Measurements from ENCODE around the gene CCDC180. TPM values are rescaled to one million over a fixed set of nuclear protein-coding genes. Genes with fewer than 3 reads are reported as not detected.
"Not testable (repeated sequence)": the region's sequence is repeated elsewhere in the genome, so short reads cannot be mapped to it uniquely, and the experiment has no call there.

The CCDC180 gene
- 0.83 and 2.4 TPM in 2 replicates for total RNA-seq

GRCh38 chr9:97307500-97308163 lies at the start of gene CCDC180:
CCDC180 (plus strand) TSS chr9:97307659; CDS start chr9:97308064, 405 bp downstream.
- H3K9me3 Mint-ChIP-seq = no peaks in the 10 kb centered on the region
- H3K4me1 Mint-ChIP-seq (ENCODE audit: low read depth) = no peaks in the 10 kb centered on the region
- no peak within 1 kb of the TSS for H3K27ac Mint-ChIP-seq
- no peaks in the 10 kb centered on the region for H3K36me3 Mint-ChIP-seq (ENCODE audit: low read depth)
- H3K27me3 Mint-ChIP-seq (ENCODE audit: insufficient read depth) = no peaks in the 10 kb centered on the region
- H3K4me3 Mint-ChIP-seq = no peak within 1 kb of the TSS
- intact Hi-C loops (cut with micrococcal nuclease) = no loop called here
- no peak for DNase-seq (ENCODE audit: low spot score)

DNA sequence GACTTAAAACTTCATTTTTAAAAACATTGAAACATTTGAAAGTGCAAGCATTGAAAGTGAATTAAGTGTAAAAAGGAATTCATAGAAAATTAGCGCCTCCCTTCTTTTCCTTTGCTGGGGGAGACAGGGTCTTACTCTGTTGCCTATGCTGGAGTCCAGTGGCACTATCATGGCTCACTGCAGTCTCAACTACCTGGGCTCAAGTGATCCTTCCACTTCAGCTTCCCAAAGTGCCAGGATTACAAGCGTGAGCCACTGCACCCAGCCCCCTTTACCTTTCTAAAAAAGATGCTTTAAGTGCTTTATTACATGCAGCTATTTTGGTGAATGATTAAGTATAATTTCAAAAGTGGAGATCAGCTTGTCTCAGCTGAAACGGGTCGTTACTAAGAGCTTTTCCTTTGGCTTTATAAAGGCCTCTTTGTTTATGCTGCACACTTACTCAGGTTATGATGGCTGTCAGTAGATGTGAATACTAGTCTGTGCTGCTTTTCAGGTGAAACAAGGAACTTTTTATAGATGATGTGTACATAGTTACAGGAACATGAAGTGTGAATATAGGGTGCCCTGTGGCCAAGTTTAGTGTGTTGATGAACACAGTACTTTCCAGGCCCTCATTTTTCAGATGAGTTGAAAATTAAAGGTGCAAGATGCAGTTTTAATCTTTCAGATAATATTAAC lies 47.5 kb upstream of the CCDC180 start:
- intact Hi-C loops (cut with micrococcal nuclease); H3K4me3 Mint-ChIP-seq; H3K27me3 Mint-ChIP-seq (ENCODE audit: insufficient read depth); H3K36me3 Mint-ChIP-seq (ENCODE audit: low read depth); H3K4me1 Mint-ChIP-seq (ENCODE audit: low read depth); DNase-seq (ENCODE audit: low spot score); H3K9me3 Mint-ChIP-seq; H3K27ac Mint-ChIP-seq: not testable (repeated sequence)

GRCh38 chr9:97271292-97271691 lies 36.2 kb upstream of the CCDC180 start:
- intact Hi-C loops (cut with micrococcal nuclease) = no loop called here
- no peak for DNase-seq (ENCODE audit: low spot score)
- H3K4me3 Mint-ChIP-seq = no peak overlapping the region
- H3K36me3 Mint-ChIP-seq (ENCODE audit: low read depth) = no peaks in the 10 kb centered on the region
- no peaks in the 10 kb centered on the region for H3K9me3 Mint-ChIP-seq
- H3K27me3 Mint-ChIP-seq (ENCODE audit: insufficient read depth) = no peaks in the 10 kb centered on the region
- H3K4me1 Mint-ChIP-seq (ENCODE audit: low read depth) = no peaks in the 10 kb centered on the region
- no peak overlapping the region for H3K27ac Mint-ChIP-seq

DNA sequence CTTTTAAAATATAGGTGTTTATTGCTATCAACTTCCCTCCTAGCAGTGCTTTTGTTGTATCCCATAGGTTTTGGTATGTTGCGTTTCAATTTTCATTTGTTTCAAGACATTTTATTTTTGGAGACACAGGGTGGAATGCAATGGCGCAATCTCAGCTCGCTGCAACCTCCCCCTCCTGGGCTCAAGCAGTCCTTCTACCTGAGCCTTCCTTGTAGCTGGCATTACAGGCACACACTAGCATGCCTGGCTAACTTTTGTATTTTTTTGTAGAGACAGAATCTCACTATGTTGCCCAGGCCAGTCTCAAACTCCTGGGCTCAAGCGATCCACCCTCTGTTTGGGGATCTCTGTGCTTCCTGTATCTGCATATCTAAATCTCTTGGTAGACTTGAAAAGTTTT lies 35.4 kb upstream of the CCDC180 start:
- Mint-ChIP-seq H3K4me1 (ENCODE audit: low read depth) (no peaks in the 10 kb centered on the region), H3K9me3 (no peaks in the 10 kb centered on the region), H3K4me3 (no peak overlapping the region), H3K27me3 (ENCODE audit: insufficient read depth) (no peaks in the 10 kb centered on the region), H3K36me3 (ENCODE audit: low read depth) (no peaks in the 10 kb centered on the region), H3K27ac (no peak overlapping the region)
- intact Hi-C loops (cut with micrococcal nuclease) = no loop called here
- no peak for DNase-seq (ENCODE audit: low spot score)

DNA sequence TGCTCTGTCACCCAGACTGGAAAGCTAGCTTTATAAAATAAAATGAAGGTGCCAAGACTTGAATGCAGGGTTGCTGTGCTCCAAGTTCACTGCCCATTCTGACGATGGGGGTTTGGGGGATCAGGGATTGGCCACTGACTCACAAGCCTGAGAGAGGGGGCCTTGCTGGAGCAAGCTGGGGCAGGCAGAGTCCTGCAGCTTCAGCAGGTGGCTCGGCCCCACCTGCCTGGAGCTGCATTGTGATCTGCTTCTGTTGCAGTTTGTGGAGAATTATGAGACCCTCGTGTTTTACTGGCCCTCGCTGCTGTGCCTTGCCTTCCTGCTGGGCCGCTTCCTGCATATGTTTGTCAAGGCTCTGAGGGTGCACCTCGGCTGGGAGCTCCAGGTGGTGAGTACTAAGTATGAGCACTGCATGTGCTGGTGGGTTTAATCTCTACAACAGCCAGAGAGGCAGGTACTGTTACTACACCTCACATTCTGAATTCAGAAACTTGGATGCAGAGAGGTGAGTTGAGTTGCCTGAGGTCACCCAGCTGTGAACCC lies 31.1 kb upstream of the CCDC180 start:
- no peak overlapping the region for H3K27ac Mint-ChIP-seq
- no peaks in the 10 kb centered on the region for H3K9me3 Mint-ChIP-seq
- H3K27me3 Mint-ChIP-seq (ENCODE audit: insufficient read depth) = no peaks in the 10 kb centered on the region
- no peaks in the 10 kb centered on the region for H3K36me3 Mint-ChIP-seq (ENCODE audit: low read depth)
- no peak overlapping the region for H3K4me3 Mint-ChIP-seq
- no peaks in the 10 kb centered on the region for H3K4me1 Mint-ChIP-seq (ENCODE audit: low read depth)
- no peak for DNase-seq (ENCODE audit: low spot score)
- intact Hi-C loops (cut with micrococcal nuclease) = no loop called here

- intact Hi-C loops (cut with micrococcal nuclease) = no loop called here
- Mint-ChIP-seq H3K27ac (no peak overlapping the region), H3K9me3 (no peaks in the 10 kb centered on the region), H3K36me3 (ENCODE audit: low read depth) (peaks cover 4% of the 10 kb centered on the region), H3K4me1 (ENCODE audit: low read depth) (no peaks in the 10 kb centered on the region), H3K4me3 (no peak overlapping the region), H3K27me3 (ENCODE audit: insufficient read depth) (no peaks in the 10 kb centered on the region)
- no peak for DNase-seq (ENCODE audit: low spot score)
Measured at GRCh38 chr9:97277953-97278352, 29.5 kb upstream of the CCDC180 start.

DNA sequence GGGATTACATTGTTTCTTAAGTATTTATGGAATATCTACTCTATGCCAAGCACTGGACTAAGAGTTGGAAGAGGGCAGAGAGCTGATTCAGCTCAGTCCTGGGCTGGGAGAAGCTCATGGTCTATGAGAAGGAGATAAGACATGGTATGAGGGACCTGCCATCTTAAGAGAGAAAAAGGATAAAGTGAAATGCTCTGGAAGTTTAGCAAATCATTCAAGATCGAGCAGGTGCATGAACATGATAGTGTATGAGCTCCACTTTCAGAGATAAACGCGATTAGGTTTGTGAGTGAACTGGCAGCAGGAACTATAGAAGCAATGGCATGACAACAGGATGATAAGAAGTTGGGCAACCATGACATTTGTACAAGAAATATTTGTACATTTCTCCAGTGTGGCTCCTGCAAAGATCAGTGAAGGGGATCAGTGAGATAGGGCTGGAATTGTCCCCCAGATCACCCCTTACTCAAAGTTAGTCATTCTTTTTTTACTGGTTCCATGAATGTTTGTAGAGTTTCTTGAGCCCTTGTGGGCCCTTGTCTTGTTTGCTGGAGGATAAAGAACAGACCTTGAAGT lies 26.6 kb upstream of the CCDC180 start:
- peaks cover 4% of the 10 kb centered on the region for H3K36me3 Mint-ChIP-seq (ENCODE audit: low read depth)

GRCh38 chr9:97283768-97284167 lies 23.7 kb upstream of the CCDC180 start:
- H3K4me3 Mint-ChIP-seq = no peak overlapping the region
- peaks cover 10% of the 10 kb centered on the region for H3K36me3 Mint-ChIP-seq (ENCODE audit: low read depth)
- H3K27me3 Mint-ChIP-seq (ENCODE audit: insufficient read depth) = no peaks in the 10 kb centered on the region
- no peak overlapping the region for H3K27ac Mint-ChIP-seq
- H3K9me3 Mint-ChIP-seq = peaks cover 9% of the 10 kb centered on the region
- intact Hi-C loops (cut with micrococcal nuclease) = no loop called here
- no peaks in the 10 kb centered on the region for H3K4me1 Mint-ChIP-seq (ENCODE audit: low read depth)
- no peak for DNase-seq (ENCODE audit: low spot score)

More for the DNA sequence above, 26.6 kb upstream of the CCDC180 start:
- intact Hi-C loops (cut with micrococcal nuclease) = no loop called here
- Mint-ChIP-seq H3K9me3 (no peaks in the 10 kb centered on the region), H3K27me3 (ENCODE audit: insufficient read depth) (no peaks in the 10 kb centered on the region), H3K4me1 (ENCODE audit: low read depth) (no peaks in the 10 kb centered on the region), H3K27ac (no peak overlapping the region), H3K4me3 (no peak overlapping the region)
- DNase-seq (ENCODE audit: low spot score) = no peak

- peaks cover 10% of the 10 kb centered on the region for H3K36me3 Mint-ChIP-seq (ENCODE audit: low read depth)
- H3K4me3 Mint-ChIP-seq = no peak overlapping the region
- H3K4me1 Mint-ChIP-seq (ENCODE audit: low read depth) = no peaks in the 10 kb centered on the region
- H3K27me3 Mint-ChIP-seq (ENCODE audit: insufficient read depth) = no peaks in the 10 kb centered on the region
- no peak overlapping the region for H3K27ac Mint-ChIP-seq
- no peak for DNase-seq (ENCODE audit: low spot score)
- intact Hi-C loops (cut with micrococcal nuclease) = no loop called here
- H3K9me3 Mint-ChIP-seq = peaks cover 9% of the 10 kb centered on the region
Measured at GRCh38 chr9:97284798-97285197, 22.7 kb upstream of the CCDC180 start.

DNA sequence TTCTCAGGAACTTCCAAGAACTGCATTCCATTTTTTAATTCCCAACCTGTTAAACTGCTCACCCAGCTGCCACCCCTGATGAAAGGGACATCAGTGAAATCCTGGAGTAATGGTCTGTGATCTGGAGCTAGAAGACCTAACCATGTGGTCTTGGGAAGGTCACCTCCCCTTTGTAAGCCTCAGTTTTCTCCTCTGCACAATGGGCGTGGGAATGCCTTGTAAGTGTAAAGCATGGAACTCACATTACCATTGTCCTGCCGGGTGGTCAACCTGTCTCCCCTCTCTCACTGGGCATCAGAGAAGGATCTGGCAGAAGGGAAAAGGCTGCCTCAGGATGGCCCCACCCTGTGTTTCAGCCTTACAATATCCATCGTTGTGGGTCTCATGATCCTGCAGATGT lies 15.3 kb upstream of the CCDC180 start:
- Mint-ChIP-seq H3K27me3 (ENCODE audit: insufficient read depth) (no peaks in the 10 kb centered on the region), H3K27ac (no peak overlapping the region), H3K9me3 (peaks cover 2% of the 10 kb centered on the region), H3K4me1 (ENCODE audit: low read depth) (no peaks in the 10 kb centered on the region), H3K4me3 (no peak overlapping the region), H3K36me3 (ENCODE audit: low read depth) (peaks cover 4% of the 10 kb centered on the region)
- no peak for DNase-seq (ENCODE audit: low spot score)
- intact Hi-C loops (cut with micrococcal nuclease) = no loop called here

- Mint-ChIP-seq H3K27ac (no peak overlapping the region), H3K9me3 (peaks cover 10% of the 10 kb centered on the region), H3K4me1 (ENCODE audit: low read depth) (no peaks in the 10 kb centered on the region), H3K27me3 (ENCODE audit: insufficient read depth) (no peaks in the 10 kb centered on the region), H3K4me3 (no peak overlapping the region), H3K36me3 (ENCODE audit: low read depth) (peaks cover 2% of the 10 kb centered on the region)
- DNase-seq (ENCODE audit: low spot score) = no peak
- intact Hi-C loops (cut with micrococcal nuclease) = no loop called here
Measured at GRCh38 chr9:97293207-97293721, 14.2 kb upstream of the CCDC180 start.

GRCh38 chr9:97293818-97294217 lies 13.6 kb upstream of the CCDC180 start:
- H3K4me3 Mint-ChIP-seq = no peak overlapping the region
- no peaks in the 10 kb centered on the region for H3K27me3 Mint-ChIP-seq (ENCODE audit: insufficient read depth)
- H3K36me3 Mint-ChIP-seq (ENCODE audit: low read depth) = peaks cover 2% of the 10 kb centered on the region
- no peaks in the 10 kb centered on the region for H3K4me1 Mint-ChIP-seq (ENCODE audit: low read depth)
- intact Hi-C loops (cut with micrococcal nuclease) = no loop called here
- peaks cover 10% of the 10 kb centered on the region for H3K9me3 Mint-ChIP-seq
- no peak overlapping the region for H3K27ac Mint-ChIP-seq
- DNase-seq (ENCODE audit: low spot score) = no peak

GRCh38 chr9:97297889-97298288 lies 9.6 kb upstream of the CCDC180 start:
- intact Hi-C loops (cut with micrococcal nuclease) = no loop called here
- H3K27me3 Mint-ChIP-seq (ENCODE audit: insufficient read depth) = peaks cover 2% of the 10 kb centered on the region
- peaks cover 22% of the 10 kb centered on the region for H3K9me3 Mint-ChIP-seq
- no peak overlapping the region for H3K27ac Mint-ChIP-seq
- no peak overlapping the region for H3K4me3 Mint-ChIP-seq
- no peaks in the 10 kb centered on the region for H3K4me1 Mint-ChIP-seq (ENCODE audit: low read depth)
- DNase-seq (ENCODE audit: low spot score) = no peak
- peaks cover under 1% of the 10 kb centered on the region for H3K36me3 Mint-ChIP-seq (ENCODE audit: low read depth)

Measured in activated T-helper 1 cell treated with anti-CD3 and anti-CD28 coated beads, Interleukin-12 subunit alpha, Interleukin-12 subunit beta, Interleukin-2, Interleukin-4 antibody, amounts not matched to agents 30 ng/mL and 10 ng/mL and 1 ng/mL, durations not matched to agents 14 hours and 24 hours and 36 hours (primary cell).